GM12891 (cell line): ENCODE results near the gene PMFBP1. TPM values are rescaled to one million over a fixed set of nuclear protein-coding genes. Genes with fewer than 3 reads are reported as not detected.

Experiments used
- DNase-seq: peaks from one replicate; pipeline ENCODE4 v3.0.0; 2011; ENCODE audit warnings: low spot score; ENCODE audit not compliant: insufficient read length
- FAIRE-seq: peaks from 2 replicates; lab custom pipeline; 2011; peaks lifted over from hg19 to GRCh38; lab: Jason Lieb, UNC
- PAX5 ChIP-seq: IDR thresholded peaks from 2 replicates; pipeline ENCODE4 v1.6.1; 2011; ENCODE audit warnings: low read length, moderate library complexity, mild to moderate bottlenecking; ENCODE audit not compliant: insufficient read depth, severe bottlenecking
- POLR2A ChIP-seq: IDR thresholded peaks from 2 replicates; pipeline ENCODE4 v1.6.1; 2011; ENCODE audit warnings: low read depth, low read length, control low read depth
- POLR2AphosphoS5 ChIP-seq: IDR thresholded peaks from 2 replicates; pipeline ENCODE4 v1.6.1; 2011; ENCODE audit warnings: low read depth, low read length, control low read depth
- POU2F2 ChIP-seq: IDR thresholded peaks from 2 replicates; pipeline ENCODE4 v1.6.1; 2011; ENCODE audit warnings: low read depth, mild to moderate bottlenecking, control low read depth, low read length, moderate library complexity
- SPI1 ChIP-seq: IDR thresholded peaks from 2 replicates; pipeline ENCODE4 v1.6.1; 2011; ENCODE audit warnings: low read depth, low read length, control low read depth
- TAF1 ChIP-seq: IDR thresholded peaks from 2 replicates; pipeline ENCODE4 v1.6.1; 2011; ENCODE audit warnings: low read depth, low read length, control low read depth
- polyA plus RNA-seq: library from polyadenylated mRNA; unstranded; fragments of >200 nt; gene quantifications from one replicate; pipeline ENCODE4 v1.2.1, GENCODE V29; 2012; ENCODE audit warnings: low read depth, missing spikeins, inconsistent platforms; ENCODE audit not compliant: missing spikeins

Gene PMFBP1
- 1.6 TPM for polyA plus RNA-seq

- DNase-seq: peak; percentile 32
- TF ChIP-seq POLR2A: no peak
- peak; percentile 99 for TF ChIP-seq SPI1
- peak; percentile 64; the same call in 1 of the 2 replicates for TF ChIP-seq POU2F2
- FAIRE-seq: peak; percentile 95
Measured at GRCh38 chr16:72172105-72173034, at the start of gene PMFBP1. PMFBP1 (minus strand) TSS chr16:72172155; CDS start chr16:72171208, 947 bp downstream.

- no peak for FAIRE-seq
- TF ChIP-seq PAX5: no peak
- TF ChIP-seq POLR2AphosphoS5: no peak
- TF ChIP-seq TAF1: no peak
- no peak for TF ChIP-seq POU2F2
- no peak for TF ChIP-seq SPI1
- no peak for TF ChIP-seq POLR2A
- DNase-seq: no peak
Measured at GRCh38 chr16:72221630-72222024, 49.7 kb upstream of the PMFBP1 start.

GRCh38 chr16:72220875-72221629 is 49.1 kb upstream of the PMFBP1 start:
- no peak for TF ChIP-seq PAX5
- TF ChIP-seq POLR2A: no peak
- no peak for TF ChIP-seq TAF1
- no peak for TF ChIP-seq POLR2AphosphoS5
- no peak for TF ChIP-seq SPI1
- no peak for TF ChIP-seq POU2F2
- DNase-seq (no peak), FAIRE-seq (no peak)

GRCh38 chr16:72219282-72219681 is 47.3 kb upstream of the PMFBP1 start:
- DNase-seq (no peak), FAIRE-seq (no peak)
- TF ChIP-seq POU2F2: no peak
- TF ChIP-seq POLR2A: no peak
- TF ChIP-seq TAF1: no peak
- no peak for TF ChIP-seq PAX5
- no peak for TF ChIP-seq POLR2AphosphoS5
- TF ChIP-seq SPI1: no peak

- FAIRE-seq (no peak), DNase-seq (no peak)
- no peak for TF ChIP-seq POU2F2
- no peak for TF ChIP-seq TAF1
- TF ChIP-seq POLR2AphosphoS5: no peak
- no peak for TF ChIP-seq SPI1
- no peak for TF ChIP-seq POLR2A
- TF ChIP-seq PAX5: no peak
Measured at GRCh38 chr16:72216767-72217166, 44.8 kb upstream of the PMFBP1 start.

- no peak for TF ChIP-seq POLR2A
- no peak for DNase-seq
- FAIRE-seq: no peak
Measured at GRCh38 chr16:72214821-72215220, 42.9 kb upstream of the PMFBP1 start.

- DNase-seq (no peak), FAIRE-seq (no peak)
- TF ChIP-seq POU2F2 (no peak), POLR2A (no peak), SPI1 (no peak), PAX5 (no peak), TAF1 (no peak)
Measured at GRCh38 chr16:72211110-72211509, 39.2 kb upstream of the PMFBP1 start.

- FAIRE-seq: no peak
- no peak for TF ChIP-seq POU2F2
- TF ChIP-seq POLR2AphosphoS5: no peak
- TF ChIP-seq POLR2A: no peak
- TF ChIP-seq PAX5: no peak
- TF ChIP-seq TAF1: no peak
- no peak for TF ChIP-seq SPI1
- no peak for DNase-seq
Measured at GRCh38 chr16:72210555-72210954, 38.6 kb upstream of the PMFBP1 start.

- DNase-seq (no peak), FAIRE-seq (no peak)
- no peak for TF ChIP-seq POU2F2
- TF ChIP-seq TAF1: no peak
- TF ChIP-seq POLR2AphosphoS5: no peak
- TF ChIP-seq SPI1: no peak
- no peak for TF ChIP-seq POLR2A
- no peak for TF ChIP-seq PAX5
Measured at GRCh38 chr16:72210072-72210471, 38.1 kb upstream of the PMFBP1 start.
